Right lobe of liver (tissue), 6 donors: ENCODE measurements around the gene GAST. TPM values are rescaled to one million over a fixed set of nuclear protein-coding genes. Genes with fewer than 3 reads are reported as not detected.

ENCODE experiments used
- ATAC-seq, 4 donors: fragments of 200-7000 bp; cut with Tn5 transposase; one replicate each; pipeline ENCODE4 v1.9.1; 2020; ENCODE audit warnings: mild to moderate bottlenecking in 4 of 4, moderate library complexity in 4 of 4
- DNase-seq, 3 donors: peaks; one replicate each; pipeline ENCODE4 v3.0.0-alpha.2; 2020
- H3K27ac ChIP-seq, 3 donors: fragments of 200-600 bp; one replicate each; pipeline ENCODE4 v1.8.0; 2022
- H3K27me3 ChIP-seq, 2 donors: fragments of 200-600 bp; one replicate each; pipeline ENCODE4 v1.8.0; 2022
- H3K36me3 ChIP-seq, 4 donors: fragments of 200-600 bp; sonication (generic) in 1 of 4; one replicate each; pipeline versions ENCODE4 v1.5.1 to v1.8.0; 2017 to 2022; ENCODE audit warnings: control low read depth in 1 of 4
- H3K4me1 ChIP-seq, 4 donors: fragments of 200-600 bp; sonication (generic) in 1 of 4; one replicate each; pipeline versions ENCODE4 v1.5.1 to v1.8.0; 2017 to 2022; ENCODE audit warnings: control low read depth in 1 of 4
- H3K4me3 ChIP-seq, 3 donors: fragments of 200-600 bp; one replicate each; pipeline ENCODE4 v1.8.0; 2022
- H3K9me3 ChIP-seq, 4 donors: fragments of 200-600 bp; sonication (generic) in 1 of 4; one replicate each; pipeline versions ENCODE4 v1.5.1 to v1.8.0; 2017 to 2022; ENCODE audit warnings: control low read depth in 1 of 4
- CTCF ChIP-seq, 4 donors: fragments of 200-600 bp in 3 of 4; fragments of 450-650 bp in 1 of 4; IDR thresholded peaks; one replicate each; pipeline versions ENCODE4 v1.5.1 to v1.8.0; 2016 to 2022; ENCODE audit warnings: antibody characterized with exemption in 4 of 4, mild to moderate bottlenecking in 2 of 4
- POLR2A ChIP-seq: fragments of 450-650 bp; IDR thresholded peaks from one replicate; pipeline ENCODE4 v1.6.1; 2017; ENCODE audit warnings: antibody characterized with exemption, mild to moderate bottlenecking
- WGBS: methylation state at CpG from one replicate; pipeline ENCODE4 v1.1.6; 2018; ENCODE audit warnings: low coverage, low lambda C conversion rate; ENCODE audit not compliant: insufficient coverage; ENCODE audit errors: missing lambda C conversion rate; 5-methylcytosine and 5-hydroxymethylcytosine counted together
- intact Hi-C, 2 donors: fragments of 100-400 bp; cut with DNase I; formaldehyde crosslinking; loops; one replicate each; pipeline versions ENCODE4 v1.11.2 to v1.14.1; 2022
- total RNA-seq, 6 experiments: library from RNA; depleted of rRNA in 2 of 6; stranded (reverse); fragments of >200 nt in 2 of 6; fragmentation: NEBNext Ultra II Directional in 3 of 6; extraction: Animal tissue kit (Norgen Biotek cat#: 25700) in 3 of 6; gene quantifications; one replicate each; pipeline versions ENCODE4 v1.1.0 to v1.2.4, GENCODE V29; 2016 to 2023
- donor health status: DM: no; HTN: yes; CAD: no.
- donor health status: DM: no; HTN: no; CAD: no.
- donor health status: DM: no; HTN: no; CAD: no.
- donor health status: DM: no; HTN: yes; CAD: no.
- donor health status: DM: no; HTN: yes; CAD: no.

GAST gene
- total RNA-seq, 6 experiments from 2014 or later: not detected

DNA sequence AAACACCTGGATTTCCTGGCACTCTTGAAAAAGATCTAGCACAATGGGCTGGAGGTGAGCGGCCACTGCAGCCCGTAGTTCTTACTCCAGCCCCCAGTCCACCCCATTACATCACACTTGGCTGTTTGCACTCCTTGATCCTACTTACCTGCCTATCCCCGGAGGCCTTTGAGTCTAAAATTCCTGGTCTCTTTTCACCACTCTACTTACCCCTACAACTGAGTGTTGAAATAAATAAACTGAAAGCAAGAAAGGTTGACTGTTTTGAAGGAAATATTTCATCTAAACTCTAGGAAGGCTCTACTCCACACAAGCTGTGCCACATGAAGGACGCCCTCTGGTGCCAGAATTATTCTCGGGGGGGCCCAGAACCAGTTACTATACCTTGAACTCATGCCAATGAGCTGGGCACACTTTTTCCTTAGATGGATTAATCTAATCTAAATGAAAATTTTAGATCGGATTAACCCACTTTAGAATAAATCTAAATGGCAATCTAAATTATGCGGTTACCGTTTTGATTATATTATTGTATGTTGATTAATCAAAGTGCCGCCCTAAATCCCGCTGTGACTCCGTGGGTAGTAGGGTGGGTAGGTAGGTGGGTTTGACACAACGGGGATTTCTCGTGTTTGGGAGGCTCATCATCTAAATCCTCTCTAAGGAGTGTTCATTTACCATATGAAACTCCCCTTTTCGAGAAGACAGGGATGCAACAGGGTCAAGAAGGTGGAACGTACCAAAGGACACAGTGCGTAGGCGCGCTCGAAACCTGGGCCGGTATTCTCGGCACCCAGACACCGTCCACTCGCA, 24.1 kb upstream of the GAST start:
- 1% methylated on average over 22 of the region's 23 CpGs for WGBS

DNA sequence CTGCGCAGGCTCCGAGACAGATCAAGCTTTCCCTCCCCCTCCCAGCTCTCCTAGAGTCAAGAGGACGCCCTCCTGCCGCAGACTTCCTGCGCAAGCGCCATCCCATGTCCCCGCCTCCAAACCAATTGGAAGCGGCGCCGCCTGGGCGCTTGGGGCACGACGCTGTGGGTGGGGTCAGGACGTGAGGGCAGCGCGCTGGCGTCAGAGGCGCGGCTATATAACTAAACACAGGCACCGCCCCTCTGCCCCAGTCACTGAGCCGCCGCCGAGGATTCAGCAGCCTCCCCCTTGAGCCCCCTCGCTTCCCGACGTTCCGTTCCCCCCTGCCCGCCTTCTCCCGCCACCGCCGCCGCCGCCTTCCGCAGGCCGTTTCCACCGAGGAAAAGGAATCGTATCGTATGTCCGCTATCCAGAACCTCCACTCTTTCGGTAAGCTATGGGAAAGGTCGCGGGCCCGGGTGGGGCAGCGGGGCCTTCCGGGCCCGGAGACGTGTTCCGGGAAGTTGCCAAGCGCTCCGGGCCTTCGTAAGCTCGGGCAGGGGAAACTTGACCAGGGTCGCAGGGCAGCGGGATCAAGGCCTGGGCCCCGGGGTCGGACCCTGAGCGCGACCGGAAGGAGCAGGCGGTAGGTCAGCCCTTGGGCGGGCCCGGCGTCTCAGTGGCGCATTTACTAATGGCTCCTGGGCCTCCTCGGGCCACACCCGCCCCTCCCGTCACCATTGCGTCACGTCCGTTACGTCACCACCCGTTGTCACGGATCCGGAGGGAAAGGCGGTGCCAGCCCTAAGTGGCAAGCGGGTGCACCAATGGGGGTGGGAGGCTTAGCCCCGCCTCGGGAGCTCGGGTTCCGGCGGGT, 23.3 kb upstream of the GAST start, which contains the start of gene EIF1:
Gene EIF1 (plus strand): TSS at position 245 of the 856 bp plus-strand sequence. CDS start 154 bp downstream, at position 399.
- ATAC-seq (peak; percentile 81 to 89 (median 85)), DNase-seq (peak; percentile 100)
- WGBS: 0% methylated on average over 19 of the region's 81 CpGs
- Histone ChIP-seq H3K36me3 (peaks cover 25 to 45% (median 36%) of the 10 kb centered on the region in 4 donors), H3K4me3 (peak within 1 kb of the TSS; percentile 78 to 98 (median 81)), H3K27me3 (no peaks in the 10 kb centered on the region), H3K27ac (peak within 1 kb of the TSS; percentile 99 to 100 (median 100)), H3K4me1 (peaks cover 0 to 29% (median 17%) of the 10 kb centered on the region in 4 donors), H3K9me3 (no peaks in the 10 kb centered on the region)
- intact Hi-C loops: no loop called here
- TF ChIP-seq CTCF (IDR thresholded peaks at IDR 0.05) (no peak), POLR2A (peak; percentile 100)

More for the DNA sequence above, 24.1 kb upstream of the GAST start:
- DNase-seq (peak in 2 of 3 donors; percentile 54 to 76), ATAC-seq (peak in 3 of 4 donors; percentile 2 to 6 (median 4))
- intact Hi-C loops: no loop called here
- peak overlapping the region; percentile 25 to 78 (median 49) for H3K4me3 ChIP-seq
- peak overlapping the region; percentile 92 to 100 (median 100) for H3K27ac ChIP-seq
- no peaks in the 10 kb centered on the region for H3K27me3 ChIP-seq
- TF ChIP-seq POLR2A (no peak), CTCF (IDR thresholded peaks at IDR 0.05) (peak in 3 of 4 donors; percentile 18 to 39 (median 36))
- H3K36me3 ChIP-seq: peaks cover 25 to 36% (median 31%) of the 10 kb centered on the region in 4 donors
- H3K9me3 ChIP-seq: no peaks in the 10 kb centered on the region
- peaks cover 0 to 29% (median 17%) of the 10 kb centered on the region in 4 donors for H3K4me1 ChIP-seq

GRCh38 chr17:41689497-41690299, 22.4 kb upstream of the GAST start:
- intact Hi-C loops: no loop called here
- 2% methylated on average over 18 of the region's 27 CpGs for WGBS
- no peaks in the 10 kb centered on the region for H3K9me3 ChIP-seq
- peak overlapping the region; percentile 78 to 98 (median 81) for H3K4me3 ChIP-seq
- peaks cover 25 to 49% (median 36%) of the 10 kb centered on the region in 4 donors for H3K36me3 ChIP-seq
- no peaks in the 10 kb centered on the region for H3K27me3 ChIP-seq
- H3K27ac ChIP-seq: peak overlapping the region; percentile 99 to 100 (median 100)
- DNase-seq (no peak), ATAC-seq (no peak)
- TF ChIP-seq POLR2A: no peak
- TF ChIP-seq CTCF (IDR thresholded peaks at IDR 0.05): peak; percentile 53 to 62 (median 56)
- peaks cover 0 to 29% (median 17%) of the 10 kb centered on the region in 4 donors for H3K4me1 ChIP-seq

- Histone ChIP-seq H3K4me3 (peak overlapping the region in 2 of 3 donors; percentile 78 to 98), H3K36me3 (peaks cover 25 to 49% (median 38%) of the 10 kb centered on the region in 4 donors), H3K4me1 (peaks cover 0 to 33% (median 18%) of the 10 kb centered on the region in 4 donors), H3K9me3 (no peaks in the 10 kb centered on the region), H3K27me3 (no peaks in the 10 kb centered on the region), H3K27ac (peak overlapping the region in 1 of 3 donors; percentile 99)
- 40% methylated on average over 2 of the region's 2 CpGs for WGBS
- ATAC-seq: no peak
- intact Hi-C loops: no loop called here
- no peak for DNase-seq
- no peak for TF ChIP-seq POLR2A
- TF ChIP-seq CTCF (IDR thresholded peaks at IDR 0.05): no peak
These were observed 21.6 kb upstream of the GAST start for GRCh38 chr17:41690497-41690896.
